Chondrocyte (in vitro differentiated cells): ENCODE results near the gene CLK2. TPM values are rescaled to one million over a fixed set of nuclear protein-coding genes. Genes with fewer than 3 reads are reported as not detected.

Experiments
- DNase-seq: peaks from one replicate; pipeline ENCODE4 v3.0.0; 2021; ENCODE audit warnings: mixed read lengths, low spot score
- H3K27ac Mint-ChIP-seq: one replicate; pipeline ENCODE4 v1.8.0; 2021; ENCODE audit warnings: mild to moderate bottlenecking, moderate library complexity, mixed read lengths; ENCODE audit not compliant: unreplicated experiment
- H3K27me3 Mint-ChIP-seq: 2 replicates; pipeline ENCODE4 v1.8.0; 2021; ENCODE audit warnings: low read depth, mixed read lengths
- H3K36me3 Mint-ChIP-seq: 2 replicates; pipeline ENCODE4 v1.8.0; 2021; ENCODE audit warnings: low read depth, mixed read lengths
- H3K4me1 Mint-ChIP-seq: 2 replicates; pipeline ENCODE4 v1.8.0; 2021; ENCODE audit warnings: low read depth, mild to moderate bottlenecking, mixed read lengths
- H3K4me3 Mint-ChIP-seq: one replicate; pipeline ENCODE4 v1.8.0; 2021; ENCODE audit warnings: mild to moderate bottlenecking, moderate library complexity, mixed read lengths; ENCODE audit not compliant: unreplicated experiment
- H3K9me3 Mint-ChIP-seq: 2 replicates; pipeline ENCODE4 v1.8.0; 2021; ENCODE audit warnings: low read depth, mixed read lengths
- total RNA-seq: library from RNA; stranded (reverse); gene quantifications from 3 replicates; pipeline ENCODE4 v1.2.1, GENCODE V29; 2021
- TF ChIP-seq, protein P1 (sequence below): fragments of 200-600 bp; sonication (generic); IDR thresholded peaks from 2 replicates; pipeline ENCODE4 v1.5.0; 2021; ENCODE audit warnings: antibody characterized with exemption, mild to moderate bottlenecking, moderate library complexity

CLK2 gene
- total RNA-seq, 1 donor from 2014 or later, result 36.7 TPM

DNA sequence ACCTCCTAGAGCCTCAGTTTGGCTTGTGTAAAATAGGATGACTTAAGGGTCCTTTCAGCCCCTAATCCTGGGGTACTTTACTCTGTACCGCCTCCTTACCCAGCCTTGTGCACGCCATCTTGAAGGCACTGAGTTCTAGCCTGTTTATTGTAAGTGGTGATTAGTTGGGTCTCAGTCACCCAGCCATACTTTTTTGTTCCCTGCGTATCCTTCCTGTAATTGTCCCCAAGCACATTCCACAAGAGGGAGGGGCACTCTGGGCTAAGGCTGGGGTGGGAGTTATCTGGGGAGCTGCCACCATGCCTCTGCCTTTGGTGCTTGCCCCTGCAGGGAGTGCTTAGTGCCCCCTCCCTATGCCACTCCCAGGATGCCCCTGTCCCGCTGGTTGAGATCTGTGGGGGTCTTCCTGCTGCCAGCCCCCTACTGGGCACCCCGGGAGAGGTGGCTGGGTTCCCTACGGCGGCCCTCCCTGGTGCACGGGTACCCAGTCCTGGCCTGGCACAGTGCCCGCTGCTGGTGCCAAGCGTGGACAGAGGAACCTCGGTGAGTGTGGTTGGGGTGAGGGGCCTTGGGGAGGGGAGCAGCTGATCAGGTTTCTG lies 36.2 kb upstream of the CLK2 start:
- TF ChIP-seq, protein P1, sequence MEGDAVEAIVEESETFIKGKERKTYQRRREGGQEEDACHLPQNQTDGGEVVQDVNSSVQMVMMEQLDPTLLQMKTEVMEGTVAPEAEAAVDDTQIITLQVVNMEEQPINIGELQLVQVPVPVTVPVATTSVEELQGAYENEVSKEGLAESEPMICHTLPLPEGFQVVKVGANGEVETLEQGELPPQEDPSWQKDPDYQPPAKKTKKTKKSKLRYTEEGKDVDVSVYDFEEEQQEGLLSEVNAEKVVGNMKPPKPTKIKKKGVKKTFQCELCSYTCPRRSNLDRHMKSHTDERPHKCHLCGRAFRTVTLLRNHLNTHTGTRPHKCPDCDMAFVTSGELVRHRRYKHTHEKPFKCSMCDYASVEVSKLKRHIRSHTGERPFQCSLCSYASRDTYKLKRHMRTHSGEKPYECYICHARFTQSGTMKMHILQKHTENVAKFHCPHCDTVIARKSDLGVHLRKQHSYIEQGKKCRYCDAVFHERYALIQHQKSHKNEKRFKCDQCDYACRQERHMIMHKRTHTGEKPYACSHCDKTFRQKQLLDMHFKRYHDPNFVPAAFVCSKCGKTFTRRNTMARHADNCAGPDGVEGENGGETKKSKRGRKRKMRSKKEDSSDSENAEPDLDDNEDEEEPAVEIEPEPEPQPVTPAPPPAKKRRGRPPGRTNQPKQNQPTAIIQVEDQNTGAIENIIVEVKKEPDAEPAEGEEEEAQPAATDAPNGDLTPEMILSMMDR, result peak; percentile 29
- Mint-ChIP-seq H3K9me3 (no peaks in the 10 kb centered on the region), H3K27me3 (no peaks in the 10 kb centered on the region), H3K4me1 (peaks cover 59% of the 10 kb centered on the region), H3K36me3 (peaks cover 11% of the 10 kb centered on the region), H3K27ac (peak overlapping the region; percentile 96), H3K4me3 (peak overlapping the region; percentile 87)
- DNase-seq, result no peak

GRCh38 chr1:155308493-155309422 lies 35.5 kb upstream of the CLK2 start, which contains the start of gene FDPS:
Gene FDPS, plus strand, starts transcription at chr1:155308866. Its CDS starts 924 bp downstream, at chr1:155309790.
- peaks cover 63% of the 10 kb centered on the region for H3K4me1 Mint-ChIP-seq
- no peaks in the 10 kb centered on the region for H3K9me3 Mint-ChIP-seq
- TF ChIP-seq, protein P1, result no peak
- DNase-seq, result peak; percentile 99
- H3K36me3 Mint-ChIP-seq, result peaks cover 11% of the 10 kb centered on the region
- H3K27me3 Mint-ChIP-seq, result no peaks in the 10 kb centered on the region
- peak within 1 kb of the TSS; percentile 96 for H3K27ac Mint-ChIP-seq
- H3K4me3 Mint-ChIP-seq, result peak within 1 kb of the TSS; percentile 87

GRCh38 chr1:155307247-155307740 lies 34.0 kb upstream of the CLK2 start:
- no peaks in the 10 kb centered on the region for H3K9me3 Mint-ChIP-seq
- H3K36me3 Mint-ChIP-seq, result peaks cover 4% of the 10 kb centered on the region
- no peak overlapping the region for H3K4me3 Mint-ChIP-seq
- no peak for DNase-seq
- H3K27ac Mint-ChIP-seq, result peak overlapping the region; percentile 13
- peaks cover 59% of the 10 kb centered on the region for H3K4me1 Mint-ChIP-seq
- TF ChIP-seq, protein P1, result peak; percentile 67
- H3K27me3 Mint-ChIP-seq, result no peaks in the 10 kb centered on the region

DNA sequence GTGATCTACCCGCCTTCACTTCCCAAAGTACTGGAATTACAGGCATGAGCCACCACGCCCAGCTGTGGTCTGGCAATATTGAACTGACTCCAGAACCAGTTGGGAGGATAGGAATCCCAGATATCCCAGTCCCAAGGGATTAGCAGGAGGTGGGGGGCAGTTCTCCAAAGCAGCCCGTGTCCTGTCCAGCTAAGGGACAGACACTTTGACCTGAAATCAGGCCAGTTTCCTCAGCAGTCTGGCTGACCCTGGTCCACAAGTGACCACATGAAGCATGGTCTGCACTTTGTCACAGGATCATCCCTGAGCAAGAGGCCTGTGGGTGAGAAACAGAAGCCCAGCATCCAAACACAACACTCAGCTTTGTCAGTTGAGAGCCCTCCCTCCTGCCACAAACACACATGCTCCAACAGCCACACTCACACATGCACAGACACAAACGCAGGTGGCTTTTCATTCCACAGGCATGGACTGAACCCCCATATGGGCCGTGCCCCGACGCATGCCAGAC lies 32.6 kb upstream of the CLK2 start:
- Mint-ChIP-seq H3K4me3 (no peak overlapping the region), H3K9me3 (no peaks in the 10 kb centered on the region), H3K4me1 (peaks cover 54% of the 10 kb centered on the region), H3K36me3 (peaks cover 1% of the 10 kb centered on the region), H3K27ac (peak overlapping the region; percentile 87), H3K27me3 (no peaks in the 10 kb centered on the region)
- TF ChIP-seq, protein P1, result no peak
- DNase-seq, result no peak

DNA sequence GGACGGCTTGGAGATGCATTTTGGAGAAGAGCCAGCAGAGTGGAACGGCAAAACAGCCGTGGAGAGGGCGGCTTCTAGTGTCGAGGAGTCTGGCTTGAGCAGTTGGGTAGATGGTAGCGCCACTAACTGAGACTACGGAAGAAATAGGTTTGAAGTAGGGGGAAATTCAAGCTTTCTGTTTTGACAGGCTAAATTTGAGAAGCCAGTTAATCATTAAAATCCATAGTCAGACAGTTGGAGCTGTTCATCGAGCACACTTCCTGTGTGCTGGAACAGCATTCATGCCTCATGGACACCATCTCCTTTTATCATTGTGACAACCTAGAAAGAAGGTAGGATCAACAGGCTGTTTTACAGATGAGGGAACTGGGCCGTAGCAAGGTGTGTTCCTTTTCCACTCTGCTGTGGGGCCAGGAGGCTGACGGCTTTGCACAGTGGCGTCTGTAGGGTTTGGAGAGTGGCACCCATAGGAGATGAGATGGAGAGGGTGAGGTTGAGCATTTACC lies 31.3 kb upstream of the CLK2 start:
- H3K27me3 Mint-ChIP-seq, result no peaks in the 10 kb centered on the region
- H3K36me3 Mint-ChIP-seq, result no peaks in the 10 kb centered on the region
- H3K4me3 Mint-ChIP-seq, result no peak overlapping the region
- DNase-seq, result no peak
- peaks cover 42% of the 10 kb centered on the region for H3K4me1 Mint-ChIP-seq
- TF ChIP-seq, protein P1, result no peak
- peak overlapping the region; percentile 65 for H3K27ac Mint-ChIP-seq
- H3K9me3 Mint-ChIP-seq, result no peaks in the 10 kb centered on the region
